Activated T-cell treated with anti-CD3 and anti-CD28 coated beads for 24 hours (primary cell): ENCODE data around the gene LURAP1L.
"Not testable (repeated sequence)": the region's sequence is repeated elsewhere in the genome, so short reads cannot be mapped to it uniquely, and the experiment has no call there.

Source experiments
- DNase-seq: peaks from one replicate; pipeline ENCODE4 v3.0.0-alpha.2; 2020; ENCODE audit warnings: low read depth

LURAP1L gene

GRCh38 chr9:12860998-12861397 is 86.2 kb downstream of the LURAP1L start:
- no peak for DNase-seq

- no peak for DNase-seq
Measured at GRCh38 chr9:12862611-12863410, 88.0 kb downstream of the LURAP1L start.

- DNase-seq = no peak
Measured at GRCh38 chr9:12863618-12864017, 88.8 kb downstream of the LURAP1L start.

GRCh38 chr9:12865380-12865779 is 90.6 kb downstream of the LURAP1L start:
- not testable (repeated sequence) for DNase-seq
